Measurements from ENCODE around the gene EML1.

The EML1 gene

DNA sequence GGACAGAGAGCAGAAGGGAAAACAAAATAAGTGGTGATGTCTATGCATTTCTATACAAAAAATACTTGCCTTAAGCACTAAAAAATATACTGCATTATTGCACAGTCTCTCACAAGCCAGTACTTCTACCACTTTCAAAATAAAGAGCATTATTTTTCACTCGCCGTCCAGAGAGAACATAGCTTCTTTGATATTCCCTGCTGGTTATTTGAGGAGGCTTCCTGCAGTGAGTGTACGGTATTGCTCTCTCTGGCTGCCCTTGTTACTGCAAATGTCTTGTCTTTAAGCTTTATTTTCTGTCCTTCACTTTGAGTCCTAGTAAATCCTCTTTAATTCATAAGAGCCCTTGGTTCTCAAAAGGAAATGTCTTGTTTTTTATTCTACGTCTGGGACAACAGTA lies 81.1 kb downstream of the EML1 start:
- Histone ChIP-seq H3K9ac (ENCODE audit: low read length) (no peak overlapping the region), H3K4me2 (ENCODE audit: low read length) (no peak overlapping the region), H3K27ac (ENCODE audit: low read depth, low read length) (no peak overlapping the region), H3K4me1 (ENCODE audit: control insufficient read depth, low read depth, low read length) (peaks cover 5% of the 10 kb centered on the region), H4K5ac (ENCODE audit: low read length) (no peak overlapping the region), H2BK5ac (ENCODE audit: low read length) (no peak overlapping the region), H2BK15ac (replicated peaks; ENCODE audit: low read depth) (no peak overlapping the region), H3K27me3 (ENCODE audit: insufficient read depth, low read length, poor library complexity) (peaks cover 13% of the 10 kb centered on the region), H3K79me2 (ENCODE audit: control insufficient read depth, insufficient read depth, low read length) (no peaks in the 10 kb centered on the region), H3K79me1 (ENCODE audit: low read length) (no peaks in the 10 kb centered on the region), H3K4me3 (ENCODE audit: low read length) (no peak overlapping the region), H4K8ac (ENCODE audit: low read depth, low read length) (no peak overlapping the region), H3K18ac (ENCODE audit: low read length) (no peak overlapping the region), H2AK5ac (ENCODE audit: low read length) (no peak overlapping the region), H2BK120ac (ENCODE audit: low read depth, low read length) (no peak overlapping the region), H3K23ac (ENCODE audit: low read length) (no peak overlapping the region), H3K4ac (ENCODE audit: low read depth, low read length) (no peak overlapping the region), H3K36me3 (ENCODE audit: control insufficient read depth, insufficient read depth, low read length) (no peaks in the 10 kb centered on the region), H3K56ac (ENCODE audit: low read length) (no peak overlapping the region)
- no peak for DNase-seq
- no CpG with 5 or more reads among the region's 4 CpGs for WGBS (ENCODE audit: extremely low coverage, insufficient coverage, low lambda C conversion rate)

DNA sequence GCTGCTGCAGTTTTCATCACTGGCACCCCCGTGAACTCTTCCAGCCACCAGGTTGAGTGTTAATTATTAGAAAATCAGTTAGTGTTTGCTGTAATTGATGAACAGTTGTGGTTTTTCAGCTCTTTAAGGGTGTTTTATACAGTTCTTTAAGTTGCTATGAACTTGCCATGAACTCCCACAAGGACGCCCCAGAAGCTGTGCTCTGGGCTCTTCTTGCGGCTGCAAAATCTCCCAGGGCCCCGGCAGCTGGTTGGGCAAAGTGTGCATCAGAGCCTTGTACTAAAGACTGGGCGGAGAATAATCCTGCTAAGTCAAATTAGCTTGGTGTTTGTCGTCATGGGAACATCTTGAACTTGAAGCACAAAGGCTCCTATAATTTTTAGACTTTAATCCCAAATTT lies 82.2 kb downstream of the EML1 start:
- Histone ChIP-seq H3K27me3 (ENCODE audit: insufficient read depth, low read length, poor library complexity) (peaks cover 17% of the 10 kb centered on the region), H3K79me2 (ENCODE audit: control insufficient read depth, insufficient read depth, low read length) (no peaks in the 10 kb centered on the region)

DNA sequence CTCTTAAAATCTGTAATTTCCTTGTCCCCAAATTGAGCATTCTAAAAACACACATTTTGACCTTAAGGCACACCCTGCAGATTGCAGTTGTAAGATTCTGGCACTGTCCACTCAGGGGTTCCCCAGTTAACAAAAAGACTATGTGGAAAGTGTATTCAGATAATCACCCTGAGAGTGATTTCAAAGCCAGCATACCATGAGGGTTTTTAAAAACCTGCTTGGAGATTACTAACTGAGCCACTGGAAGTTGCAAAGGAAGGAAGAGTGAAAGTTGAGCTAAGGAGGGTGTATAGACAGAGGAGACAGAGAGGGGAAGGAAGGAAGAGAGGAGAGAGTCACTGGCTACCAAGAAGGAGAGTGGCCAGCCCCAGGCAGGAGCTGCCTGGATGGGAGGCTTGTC lies 82.6 kb downstream of the EML1 start:
- H3K27ac ChIP-seq (ENCODE audit: low read depth, low read length) = no peak overlapping the region
- H3K79me1 ChIP-seq (ENCODE audit: low read length) = no peaks in the 10 kb centered on the region
- no peak overlapping the region for H3K4ac ChIP-seq (ENCODE audit: low read depth, low read length)
- H2AK5ac ChIP-seq (ENCODE audit: low read length) = no peak overlapping the region
- H2BK15ac ChIP-seq (replicated peaks; ENCODE audit: low read depth) = no peak overlapping the region
- no peaks in the 10 kb centered on the region for H3K79me2 ChIP-seq (ENCODE audit: control insufficient read depth, insufficient read depth, low read length)
- H2BK5ac ChIP-seq (ENCODE audit: low read length) = no peak overlapping the region
- no peak overlapping the region for H3K4me2 ChIP-seq (ENCODE audit: low read length)
- H4K8ac ChIP-seq (ENCODE audit: low read depth, low read length) = no peak overlapping the region
- no peak overlapping the region for H3K9ac ChIP-seq (ENCODE audit: low read length)
- H2BK120ac ChIP-seq (ENCODE audit: low read depth, low read length) = no peak overlapping the region
- H3K36me3 ChIP-seq (ENCODE audit: control insufficient read depth, insufficient read depth, low read length) = no peaks in the 10 kb centered on the region
- DNase-seq = no peak
- H4K5ac ChIP-seq (ENCODE audit: low read length) = no peak overlapping the region
- peaks cover 21% of the 10 kb centered on the region for H3K27me3 ChIP-seq (ENCODE audit: insufficient read depth, low read length, poor library complexity)
- peaks cover 5% of the 10 kb centered on the region for H3K4me1 ChIP-seq (ENCODE audit: control insufficient read depth, low read depth, low read length)
- no peak overlapping the region for H3K4me3 ChIP-seq (ENCODE audit: low read length)
- H3K56ac ChIP-seq (ENCODE audit: low read length) = no peak overlapping the region
- H3K18ac ChIP-seq (ENCODE audit: low read length) = no peak overlapping the region
- H3K23ac ChIP-seq (ENCODE audit: low read length) = no peak overlapping the region

More for the DNA sequence above, 82.2 kb downstream of the EML1 start:
- Histone ChIP-seq H3K4ac (ENCODE audit: low read depth, low read length) (no peak overlapping the region), H3K4me2 (ENCODE audit: low read length) (no peak overlapping the region), H3K79me1 (ENCODE audit: low read length) (no peaks in the 10 kb centered on the region), H4K5ac (ENCODE audit: low read length) (no peak overlapping the region), H3K4me1 (ENCODE audit: control insufficient read depth, low read depth, low read length) (peaks cover 5% of the 10 kb centered on the region), H4K8ac (ENCODE audit: low read depth, low read length) (no peak overlapping the region), H3K27ac (ENCODE audit: low read depth, low read length) (no peak overlapping the region), H3K18ac (ENCODE audit: low read length) (no peak overlapping the region), H3K23ac (ENCODE audit: low read length) (no peak overlapping the region), H2BK5ac (ENCODE audit: low read length) (no peak overlapping the region), H2AK5ac (ENCODE audit: low read length) (no peak overlapping the region), H2BK15ac (replicated peaks; ENCODE audit: low read depth) (no peak overlapping the region), H3K56ac (ENCODE audit: low read length) (no peak overlapping the region), H3K4me3 (ENCODE audit: low read length) (no peak overlapping the region), H3K36me3 (ENCODE audit: control insufficient read depth, insufficient read depth, low read length) (no peaks in the 10 kb centered on the region), H2BK120ac (ENCODE audit: low read depth, low read length) (no peak overlapping the region), H3K9ac (ENCODE audit: low read length) (no peak overlapping the region)
- no CpG with 5 or more reads among the region's 6 CpGs for WGBS (ENCODE audit: extremely low coverage, insufficient coverage, low lambda C conversion rate)
- no peak for DNase-seq

DNA sequence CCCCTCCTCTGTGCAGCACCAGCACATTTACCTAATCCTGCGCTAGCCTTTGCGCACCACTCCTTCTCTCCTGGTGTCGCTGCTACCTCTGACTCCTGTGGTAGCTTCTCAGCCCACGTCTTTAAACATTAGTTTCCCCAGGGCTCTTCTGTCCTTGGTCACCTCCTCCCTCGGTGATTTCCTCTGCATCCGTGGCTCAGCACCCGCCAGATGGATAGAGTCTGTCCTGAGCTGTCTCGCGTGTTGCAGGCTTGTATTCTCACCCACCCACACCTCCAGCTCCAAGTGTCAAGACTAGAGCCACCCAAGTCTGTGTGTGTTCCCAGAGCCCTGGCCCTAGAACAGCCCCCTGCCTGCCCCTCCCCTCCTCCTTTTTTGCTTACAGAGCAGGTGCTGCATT lies 83.2 kb downstream of the EML1 start:
- H3K23ac ChIP-seq (ENCODE audit: low read length) = no peak overlapping the region
- H3K4ac ChIP-seq (ENCODE audit: low read depth, low read length) = no peak overlapping the region
- DNase-seq = no peak
- no peak overlapping the region for H3K27ac ChIP-seq (ENCODE audit: low read depth, low read length)
- WGBS (ENCODE audit: extremely low coverage, insufficient coverage, low lambda C conversion rate) = no CpG with 5 or more reads among the region's 9 CpGs
- no peak overlapping the region for H2BK5ac ChIP-seq (ENCODE audit: low read length)
- no peaks in the 10 kb centered on the region for H3K36me3 ChIP-seq (ENCODE audit: control insufficient read depth, insufficient read depth, low read length)
- H2AK5ac ChIP-seq (ENCODE audit: low read length) = no peak overlapping the region
- no peaks in the 10 kb centered on the region for H3K79me2 ChIP-seq (ENCODE audit: control insufficient read depth, insufficient read depth, low read length)
- H3K4me1 ChIP-seq (ENCODE audit: control insufficient read depth, low read depth, low read length) = peaks cover 5% of the 10 kb centered on the region
- no peak overlapping the region for H2BK120ac ChIP-seq (ENCODE audit: low read depth, low read length)
- H3K79me1 ChIP-seq (ENCODE audit: low read length) = no peaks in the 10 kb centered on the region
- no peak overlapping the region for H3K18ac ChIP-seq (ENCODE audit: low read length)
- H4K5ac ChIP-seq (ENCODE audit: low read length) = no peak overlapping the region
- peaks cover 24% of the 10 kb centered on the region for H3K27me3 ChIP-seq (ENCODE audit: insufficient read depth, low read length, poor library complexity)
- no peak overlapping the region for H4K8ac ChIP-seq (ENCODE audit: low read depth, low read length)
- H3K56ac ChIP-seq (ENCODE audit: low read length) = no peak overlapping the region
- no peak overlapping the region for H3K9ac ChIP-seq (ENCODE audit: low read length)
- no peak overlapping the region for H3K4me2 ChIP-seq (ENCODE audit: low read length)
- H2BK15ac ChIP-seq (replicated peaks; ENCODE audit: low read depth) = no peak overlapping the region
- H3K4me3 ChIP-seq (ENCODE audit: low read length) = no peak overlapping the region

DNA sequence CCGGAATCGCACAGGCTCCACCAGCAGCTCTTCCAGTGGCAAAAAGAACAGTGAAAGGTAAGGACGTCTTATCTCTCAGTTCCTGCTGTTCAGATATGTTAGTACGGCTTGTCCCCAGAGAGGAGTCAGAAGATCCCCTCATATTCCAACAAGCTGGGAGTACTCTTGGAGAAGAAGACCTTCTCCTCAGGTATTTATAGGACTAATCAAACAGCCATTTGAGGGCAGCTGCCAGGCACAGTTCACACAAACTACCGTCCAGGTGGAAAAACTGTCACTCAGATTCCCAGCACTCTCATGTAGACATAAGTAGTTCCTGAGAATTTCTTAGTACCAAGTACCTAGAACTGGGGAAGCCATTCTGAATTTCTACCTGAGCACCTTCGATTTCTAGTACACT lies 85.3 kb downstream of the EML1 start:
- Histone ChIP-seq H3K27me3 (ENCODE audit: insufficient read depth, low read length, poor library complexity) (peaks cover 24% of the 10 kb centered on the region), H3K23ac (ENCODE audit: low read length) (no peak overlapping the region), H3K79me1 (ENCODE audit: low read length) (no peaks in the 10 kb centered on the region), H3K18ac (ENCODE audit: low read length) (no peak overlapping the region), H3K9ac (ENCODE audit: low read length) (no peak overlapping the region), H3K4me2 (ENCODE audit: low read length) (no peak overlapping the region), H4K5ac (ENCODE audit: low read length) (no peak overlapping the region), H3K4me1 (ENCODE audit: control insufficient read depth, low read depth, low read length) (peaks cover 2% of the 10 kb centered on the region), H2BK120ac (ENCODE audit: low read depth, low read length) (no peak overlapping the region), H2BK15ac (replicated peaks; ENCODE audit: low read depth) (no peak overlapping the region), H2AK5ac (ENCODE audit: low read length) (no peak overlapping the region), H3K36me3 (ENCODE audit: control insufficient read depth, insufficient read depth, low read length) (no peaks in the 10 kb centered on the region), H3K27ac (ENCODE audit: low read depth, low read length) (no peak overlapping the region), H3K4ac (ENCODE audit: low read depth, low read length) (no peak overlapping the region), H2BK5ac (ENCODE audit: low read length) (no peak overlapping the region), H3K56ac (ENCODE audit: low read length) (no peak overlapping the region), H3K4me3 (ENCODE audit: low read length) (no peak overlapping the region), H4K8ac (ENCODE audit: low read depth, low read length) (no peak overlapping the region), H3K79me2 (ENCODE audit: control insufficient read depth, insufficient read depth, low read length) (no peaks in the 10 kb centered on the region)
- WGBS (ENCODE audit: extremely low coverage, insufficient coverage, low lambda C conversion rate) = no CpG with 5 or more reads among the region's 6 CpGs
- DNase-seq = no peak

DNA sequence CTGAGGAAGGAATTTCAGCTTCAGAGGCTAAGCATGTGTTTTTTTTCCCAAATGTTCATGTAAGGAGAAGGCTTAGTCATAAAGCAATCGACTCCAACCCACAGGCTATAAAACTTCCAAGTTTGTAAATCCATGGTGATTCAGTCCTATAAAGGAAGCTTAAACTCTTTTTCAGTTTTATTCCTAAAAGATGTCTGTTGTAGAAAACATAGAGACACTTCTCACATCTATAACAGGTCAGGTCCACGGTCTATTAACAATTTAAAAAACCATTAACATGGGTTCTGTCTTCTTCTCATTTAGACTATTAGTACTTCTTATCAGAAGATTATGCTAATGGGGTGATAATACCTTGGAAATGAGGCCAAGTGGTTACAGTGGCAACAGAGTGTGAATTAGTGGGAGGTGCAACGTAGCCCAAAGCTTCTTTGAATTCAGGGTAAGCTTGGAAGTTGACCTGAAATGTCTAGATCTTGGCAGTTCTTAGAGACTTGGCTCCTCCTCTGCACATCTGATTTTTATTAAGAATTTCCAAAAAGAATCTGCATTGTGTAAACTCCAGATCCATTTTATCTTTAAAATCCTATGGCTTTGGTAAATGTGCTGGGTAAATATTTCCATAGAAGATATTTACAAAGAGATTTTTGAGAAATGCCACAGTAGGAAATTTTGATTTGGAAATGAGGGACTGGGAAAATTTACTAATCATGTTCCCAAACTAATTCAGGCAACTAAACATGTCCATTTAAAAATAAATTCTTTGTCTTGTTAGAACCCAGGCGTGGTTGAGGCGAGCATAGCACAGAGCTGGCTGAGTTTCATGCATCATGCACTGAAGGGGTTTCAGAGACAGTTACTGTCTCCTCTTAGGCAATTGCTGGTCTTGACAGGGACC lies 86.4 kb downstream of the EML1 start:
- WGBS (ENCODE audit: extremely low coverage, insufficient coverage, low lambda C conversion rate) = no CpG with 5 or more reads among the region's 5 CpGs
- no peak overlapping the region for H2BK15ac ChIP-seq (replicated peaks; ENCODE audit: low read depth)
- no peak overlapping the region for H3K4ac ChIP-seq (ENCODE audit: low read depth, low read length)
- H4K8ac ChIP-seq (ENCODE audit: low read depth, low read length) = no peak overlapping the region
- H3K23ac ChIP-seq (ENCODE audit: low read length) = no peak overlapping the region
- no peaks in the 10 kb centered on the region for H3K79me2 ChIP-seq (ENCODE audit: control insufficient read depth, insufficient read depth, low read length)
- no peak overlapping the region for H3K4me3 ChIP-seq (ENCODE audit: low read length)
- H3K27ac ChIP-seq (ENCODE audit: low read depth, low read length) = no peak overlapping the region
- no peak overlapping the region for H2BK5ac ChIP-seq (ENCODE audit: low read length)
- H3K4me1 ChIP-seq (ENCODE audit: control insufficient read depth, low read depth, low read length) = no peaks in the 10 kb centered on the region
- no peaks in the 10 kb centered on the region for H3K36me3 ChIP-seq (ENCODE audit: control insufficient read depth, insufficient read depth, low read length)
- no peak overlapping the region for H3K56ac ChIP-seq (ENCODE audit: low read length)
- H4K5ac ChIP-seq (ENCODE audit: low read length) = no peak overlapping the region
- peak; percentile 80 for DNase-seq
- no peak overlapping the region for H3K18ac ChIP-seq (ENCODE audit: low read length)
- no peaks in the 10 kb centered on the region for H3K79me1 ChIP-seq (ENCODE audit: low read length)
- no peak overlapping the region for H3K4me2 ChIP-seq (ENCODE audit: low read length)
- no peak overlapping the region for H2BK120ac ChIP-seq (ENCODE audit: low read depth, low read length)
- no peak overlapping the region for H2AK5ac ChIP-seq (ENCODE audit: low read length)
- H3K27me3 ChIP-seq (ENCODE audit: insufficient read depth, low read length, poor library complexity) = peaks cover 24% of the 10 kb centered on the region
- H3K9ac ChIP-seq (ENCODE audit: low read length) = no peak overlapping the region
